ENCODE results near the gene MFAP4. TPM values are rescaled to one million over a fixed set of nuclear protein-coding genes. Genes with fewer than 3 reads are reported as not detected.
A peak's percentile ranks its signal among the peaks of the same experiment; 100 is the strongest.

The MFAP4 gene
- total and polyA plus RNA-seq, 8 donors, result 1.2 to 25.5 (median 11.5) TPM

- no peaks in the 10 kb centered on the region for H3K9me3 ChIP-seq
- no peak overlapping the region for H3K4me3 ChIP-seq
- no peaks in the 10 kb centered on the region for H3K36me3 ChIP-seq
- ATAC-seq (no peak), DNase-seq (peak in 1 of 6 donors; percentile 46), FAIRE-seq (no peak)
- WGBS, 2 donors, result 74 to 77% methylated on average over 13 of the region's 13 CpGs
- no peak overlapping the region for H3K27ac ChIP-seq
- intact Hi-C loops (cut with DNase I), result no loop called here
- no peaks in the 10 kb centered on the region for H3K27me3 ChIP-seq
- TF ChIP-seq CTCF (IDR thresholded peaks at IDR 0.05), result no peak
- no peaks in the 10 kb centered on the region for H3K4me1 ChIP-seq
Measured at GRCh38 chr17:19345486-19346350, 41.3 kb downstream of the MFAP4 start.

GRCh38 chr17:19345067-19345460 lies 41.9 kb downstream of the MFAP4 start:
- no peak overlapping the region for H3K27ac ChIP-seq
- 67 to 73% methylated on average over 7 of the region's 7 CpGs for WGBS, 2 donors
- no peak overlapping the region for H3K4me3 ChIP-seq
- intact Hi-C loops (cut with DNase I), result no loop called here
- no peaks in the 10 kb centered on the region for H3K9me3 ChIP-seq
- FAIRE-seq (no peak), DNase-seq (peak in 1 of 6 donors; percentile 47), ATAC-seq (no peak)
- no peaks in the 10 kb centered on the region for H3K27me3 ChIP-seq
- H3K36me3 ChIP-seq, result no peaks in the 10 kb centered on the region
- H3K4me1 ChIP-seq, result no peaks in the 10 kb centered on the region
- no peak for TF ChIP-seq CTCF (IDR thresholded peaks at IDR 0.05)

GRCh38 chr17:19344311-19345066 lies 42.5 kb downstream of the MFAP4 start:
- 89 to 91% methylated on average over 32 to 40 of the region's 40 CpGs for WGBS, 2 donors
- Histone ChIP-seq H3K4me1 (no peaks in the 10 kb centered on the region), H3K27ac (no peak overlapping the region), H3K9me3 (no peaks in the 10 kb centered on the region), H3K27me3 (no peaks in the 10 kb centered on the region), H3K36me3 (no peaks in the 10 kb centered on the region), H3K4me3 (no peak overlapping the region)
- DNase-seq (peak in 1 of 6 donors; percentile 49), ATAC-seq (no peak), FAIRE-seq (no peak)
- intact Hi-C loops (cut with DNase I), result no loop called here
- TF ChIP-seq CTCF (IDR thresholded peaks at IDR 0.05), result no peak

GRCh38 chr17:19343671-19344151 lies 43.3 kb downstream of the MFAP4 start:
- no peaks in the 10 kb centered on the region for H3K9me3 ChIP-seq
- intact Hi-C loops (cut with DNase I), result no loop called here
- WGBS, 2 donors, result 90 to 94% methylated on average over 9 to 13 of the region's 13 CpGs
- no peaks in the 10 kb centered on the region for H3K27me3 ChIP-seq
- TF ChIP-seq CTCF (IDR thresholded peaks at IDR 0.05), result no peak
- DNase-seq, result peak in 1 of 6 donors; percentile 50
- no peak for FAIRE-seq
- no peaks in the 10 kb centered on the region for H3K36me3 ChIP-seq
- H3K4me1 ChIP-seq, result no peaks in the 10 kb centered on the region
- no peak for ATAC-seq
- no peak overlapping the region for H3K4me3 ChIP-seq
- no peak overlapping the region for H3K27ac ChIP-seq
